ENCODE measurements around the gene WDR18. TPM values are rescaled to one million over a fixed set of nuclear protein-coding genes. Genes with fewer than 3 reads are reported as not detected.
"Not testable (repeated sequence)": the region's sequence is repeated elsewhere in the genome, so short reads cannot be mapped to it uniquely, and the experiment has no call there.

Gene WDR18
- total RNA-seq, 2 donors from 2014 or later: 18.2 to 42.8 TPM

DNA sequence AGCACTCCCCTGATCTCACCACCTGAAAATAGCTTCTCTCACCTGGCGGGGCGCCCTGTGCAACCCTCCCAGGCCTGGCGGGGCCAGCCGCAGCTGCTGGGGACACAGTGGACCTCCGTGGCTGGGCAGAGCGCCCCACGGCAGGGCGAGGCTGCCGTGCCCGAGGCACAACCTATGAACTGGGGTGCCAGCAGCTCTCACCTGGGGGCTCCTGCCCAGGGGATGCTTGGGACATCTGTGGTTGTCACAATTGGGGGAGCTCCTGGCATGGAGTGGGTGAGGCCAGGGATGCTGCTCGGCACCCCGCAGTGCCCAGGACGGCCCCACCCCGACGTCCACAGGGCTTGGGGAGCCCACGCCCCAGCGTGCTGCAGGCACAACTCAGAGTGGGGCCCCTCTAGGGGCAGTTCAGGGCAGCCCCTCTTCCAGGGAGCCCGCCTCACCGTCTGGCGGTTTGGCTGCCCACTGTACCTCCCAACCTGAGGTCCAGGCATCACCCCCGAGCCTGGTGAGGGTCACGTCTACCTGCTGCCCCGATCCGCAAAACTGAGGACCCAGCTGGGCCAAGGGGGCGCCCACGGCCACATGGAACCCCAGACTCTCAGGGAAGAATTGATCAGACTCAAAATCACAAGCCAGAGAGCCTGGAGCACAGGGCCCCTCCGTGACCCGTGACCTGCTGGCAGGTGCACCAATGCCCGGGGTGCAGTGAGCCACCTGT, 31.1 kb downstream of the WDR18 start:
- Mint-ChIP-seq H3K27ac (peak overlapping the region; percentile 51), H3K27me3 (no peaks in the 10 kb centered on the region), H3K4me1 (peaks cover 24% of the 10 kb centered on the region), H3K4me3 (no peak overlapping the region), H3K36me3 (ENCODE audit: low read depth) (no peaks in the 10 kb centered on the region)
- no peaks in the 10 kb centered on the region for H3K9me3 ChIP-seq (ENCODE audit: control insufficient read depth, low read length, poor library complexity, severe bottlenecking)
- ATAC-seq: no peak
- no peak for DNase-seq

DNA sequence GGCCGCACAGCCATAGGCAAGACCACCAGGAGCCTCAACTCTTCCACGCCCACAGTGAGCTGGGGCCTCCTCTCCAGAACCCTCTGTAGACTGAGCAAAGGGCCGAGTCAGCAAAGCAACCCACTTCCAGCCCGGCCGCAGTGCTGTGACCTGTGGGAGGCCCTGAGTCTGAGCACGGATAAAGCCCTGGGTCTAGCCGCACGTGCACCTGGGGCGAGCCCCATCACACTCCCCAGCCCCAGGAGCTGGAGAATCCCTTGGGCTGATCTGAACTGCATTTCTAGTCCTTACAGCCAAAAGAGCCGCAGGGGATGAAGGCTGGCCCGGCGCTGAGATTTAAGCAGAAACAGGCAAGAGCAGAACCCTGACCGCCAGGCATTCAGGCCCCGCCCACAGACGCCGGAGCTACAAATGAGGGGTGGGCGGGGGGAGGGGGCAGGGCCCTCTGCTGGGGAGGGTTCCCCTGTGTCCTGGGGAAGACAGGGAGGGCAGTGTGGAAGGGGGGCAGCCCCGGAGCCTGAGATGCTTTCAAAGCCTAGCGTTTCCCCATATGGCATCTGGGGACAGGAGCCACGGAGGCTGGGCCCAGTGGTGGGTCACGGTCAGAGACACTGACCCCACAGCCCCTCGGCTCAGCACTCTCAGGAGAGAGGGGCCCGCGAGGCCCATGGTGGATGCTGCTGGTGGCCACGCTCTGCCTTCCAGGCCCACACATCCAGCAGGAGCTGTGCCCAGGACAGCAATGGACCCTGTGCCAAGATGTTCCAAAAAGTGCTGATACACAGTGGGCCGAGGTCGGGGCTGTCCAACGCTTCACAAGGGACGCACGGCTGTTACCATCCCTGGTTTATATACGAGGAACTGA, 31.9 kb downstream of the WDR18 start:
- H3K27ac Mint-ChIP-seq: peak overlapping the region; percentile 76
- H3K9me3 ChIP-seq (ENCODE audit: control insufficient read depth, low read length, poor library complexity, severe bottlenecking): no peaks in the 10 kb centered on the region
- peak overlapping the region; percentile 83 for H3K4me3 Mint-ChIP-seq
- DNase-seq (no peak), ATAC-seq (no peak)
- H3K36me3 Mint-ChIP-seq (ENCODE audit: low read depth): no peaks in the 10 kb centered on the region
- no peaks in the 10 kb centered on the region for H3K27me3 Mint-ChIP-seq
- H3K4me1 Mint-ChIP-seq: peaks cover 24% of the 10 kb centered on the region

DNA sequence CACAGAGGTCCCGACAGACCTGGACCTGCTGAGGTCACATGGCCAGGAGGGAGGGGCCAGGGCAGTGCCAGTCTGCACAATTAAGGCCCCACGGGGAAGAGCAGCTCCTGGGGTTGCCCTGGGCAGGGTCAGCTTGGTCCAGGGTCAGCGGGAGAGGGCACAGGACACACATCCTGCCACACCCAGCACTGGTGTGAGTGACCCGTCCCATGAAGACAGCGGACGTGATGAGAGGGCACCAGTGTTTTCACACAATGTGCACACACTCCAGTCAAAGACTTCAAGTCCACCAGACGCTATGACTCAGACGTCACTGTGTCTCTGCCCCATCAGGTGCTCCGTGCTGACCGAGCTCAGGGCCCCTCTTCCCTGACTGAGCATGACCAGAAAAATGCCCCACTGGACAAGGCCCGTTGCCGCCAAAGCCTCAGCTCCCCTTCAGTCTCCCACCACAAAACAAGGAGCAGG, 32.5 kb downstream of the WDR18 start:
- Mint-ChIP-seq H3K27me3 (no peaks in the 10 kb centered on the region), H3K36me3 (ENCODE audit: low read depth) (no peaks in the 10 kb centered on the region), H3K4me1 (peaks cover 29% of the 10 kb centered on the region), H3K4me3 (peak overlapping the region; percentile 83), H3K27ac (peak overlapping the region; percentile 76)
- DNase-seq (no peak), ATAC-seq (no peak)
- H3K9me3 ChIP-seq (ENCODE audit: control insufficient read depth, low read length, poor library complexity, severe bottlenecking): no peaks in the 10 kb centered on the region

DNA sequence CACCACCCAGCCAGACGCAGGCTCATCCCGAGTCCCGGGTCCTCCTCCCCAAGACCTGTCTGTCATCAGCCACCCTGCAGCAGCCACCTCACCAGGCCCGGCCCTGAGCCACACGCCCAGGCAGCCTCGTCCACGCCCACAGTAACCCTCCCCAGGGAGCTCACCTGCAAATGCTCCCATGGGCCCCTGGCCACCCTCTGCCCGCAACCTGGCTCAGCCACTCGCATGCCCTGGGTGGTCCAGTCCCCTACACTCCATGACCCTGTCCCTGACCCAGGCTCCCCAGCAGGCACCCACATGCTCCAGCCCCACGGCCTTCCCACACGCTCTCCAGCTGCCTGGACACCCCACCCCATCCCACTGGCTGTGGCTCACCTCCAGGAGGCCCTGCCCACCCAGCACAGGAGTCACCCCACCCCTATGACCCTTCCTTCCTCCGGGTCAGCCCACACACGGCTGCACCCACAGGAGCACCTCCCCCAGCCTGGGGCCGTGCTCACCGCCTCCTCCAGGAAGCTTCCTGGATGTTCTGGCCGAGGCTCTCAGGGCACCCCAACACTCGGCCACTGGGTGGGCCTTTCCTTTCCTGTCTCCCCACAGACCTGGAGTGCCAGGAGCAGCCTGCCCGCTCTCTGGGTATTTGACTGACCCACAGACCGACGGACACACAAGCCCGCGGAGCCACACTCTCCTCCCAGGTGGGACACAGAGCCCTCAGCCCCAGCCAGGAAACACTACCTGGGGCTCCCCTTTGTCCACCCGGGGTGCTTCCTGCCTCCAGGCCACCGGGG, 33.2 kb downstream of the WDR18 start:
- no peaks in the 10 kb centered on the region for H3K27me3 Mint-ChIP-seq
- DNase-seq (no peak), ATAC-seq (no peak)
- no peaks in the 10 kb centered on the region for H3K9me3 ChIP-seq (ENCODE audit: control insufficient read depth, low read length, poor library complexity, severe bottlenecking)
- peaks cover 30% of the 10 kb centered on the region for H3K4me1 Mint-ChIP-seq
- no peaks in the 10 kb centered on the region for H3K36me3 Mint-ChIP-seq (ENCODE audit: low read depth)
- H3K27ac Mint-ChIP-seq: peak overlapping the region; percentile 76
- H3K4me3 Mint-ChIP-seq: peak overlapping the region; percentile 83

DNA sequence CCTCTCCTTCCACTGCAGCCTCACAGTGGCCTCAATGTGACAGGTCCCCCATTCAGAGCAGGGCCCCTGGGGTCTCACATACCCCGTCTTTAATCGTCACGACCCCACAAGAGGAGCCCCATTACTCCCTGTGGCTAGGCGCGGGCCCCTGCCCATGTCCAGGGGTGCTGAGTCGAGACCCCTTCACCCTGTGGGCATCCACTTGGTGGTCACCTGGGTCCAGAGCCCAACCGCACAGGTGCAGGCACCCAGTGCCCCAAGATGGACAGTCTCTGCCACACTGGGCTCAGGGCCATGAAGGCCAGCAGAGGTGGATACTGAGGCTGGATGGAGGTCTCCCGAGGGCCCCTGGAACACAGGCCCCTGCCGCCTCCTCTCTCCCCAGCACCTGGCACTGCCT, 33.8 kb downstream of the WDR18 start:
- no peak for ATAC-seq

DNA sequence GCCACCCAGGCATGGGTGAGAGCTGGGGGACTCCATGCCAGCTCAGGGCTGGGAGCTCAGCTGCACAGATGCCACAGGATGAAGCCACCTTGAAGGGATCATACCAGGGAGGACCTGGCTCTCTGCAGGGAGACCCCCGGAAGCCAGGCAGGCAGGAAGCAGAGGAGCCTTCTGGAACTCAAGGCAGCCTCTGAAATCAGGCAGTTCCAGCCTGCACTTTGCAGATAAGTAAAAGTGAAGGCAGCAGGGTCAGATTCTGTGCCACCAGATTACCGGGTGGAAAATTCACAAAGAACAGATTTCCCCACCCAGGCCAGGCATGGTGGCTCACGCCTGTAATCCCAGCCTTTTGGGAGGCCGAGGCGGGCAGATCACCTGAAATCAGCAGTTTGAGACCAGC, 34.2 kb downstream of the WDR18 start:
- Mint-ChIP-seq H3K27ac (peak overlapping the region; percentile 76), H3K27me3 (no peaks in the 10 kb centered on the region), H3K4me3 (peak overlapping the region; percentile 83), H3K4me1 (peaks cover 30% of the 10 kb centered on the region), H3K36me3 (ENCODE audit: low read depth) (no peaks in the 10 kb centered on the region)
- H3K9me3 ChIP-seq (ENCODE audit: control insufficient read depth, low read length, poor library complexity, severe bottlenecking): no peaks in the 10 kb centered on the region
- ATAC-seq: no peak
- DNase-seq: no peak

More for the DNA sequence above, 33.8 kb downstream of the WDR18 start:
- DNase-seq: no peak
- H3K4me1 Mint-ChIP-seq: peaks cover 30% of the 10 kb centered on the region
- peak overlapping the region; percentile 83 for H3K4me3 Mint-ChIP-seq
- no peaks in the 10 kb centered on the region for H3K9me3 ChIP-seq (ENCODE audit: control insufficient read depth, low read length, poor library complexity, severe bottlenecking)
- no peaks in the 10 kb centered on the region for H3K36me3 Mint-ChIP-seq (ENCODE audit: low read depth)
- H3K27ac Mint-ChIP-seq: peak overlapping the region; percentile 76
- H3K27me3 Mint-ChIP-seq: no peaks in the 10 kb centered on the region

DNA sequence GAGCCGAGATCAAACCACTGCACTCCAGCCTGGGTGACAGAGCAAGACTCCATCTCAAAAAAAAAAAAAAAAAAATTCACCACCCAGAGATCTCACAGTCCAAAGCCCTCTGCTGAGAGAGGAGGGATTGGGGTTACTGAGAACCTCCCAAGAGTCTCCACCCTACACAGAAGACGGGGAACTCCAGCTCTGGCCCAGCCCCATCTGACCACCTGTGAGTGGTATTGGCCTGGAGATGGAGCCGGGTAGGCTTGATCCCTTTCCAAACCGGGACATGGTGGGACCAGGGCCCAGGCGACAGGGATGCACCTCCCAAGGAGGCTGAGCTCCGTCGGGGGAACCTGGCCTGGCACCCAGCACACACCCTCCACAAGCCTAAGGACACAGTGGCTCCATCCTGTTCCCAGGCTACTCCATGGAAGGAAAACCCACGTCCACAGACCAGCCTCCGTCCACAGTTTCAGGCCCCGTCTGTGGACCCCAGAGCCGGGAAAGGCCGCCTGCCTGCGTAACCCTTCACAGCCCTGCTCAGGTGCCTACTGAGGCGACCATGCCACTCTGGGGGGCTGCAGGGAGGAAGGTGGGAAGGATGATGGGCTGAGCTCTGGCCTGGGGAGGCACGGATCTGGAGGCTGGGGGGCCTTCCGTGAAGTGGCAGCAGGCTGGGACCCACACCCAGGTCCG, 34.9 kb downstream of the WDR18 start:
- Mint-ChIP-seq H3K4me1 (peaks cover 30% of the 10 kb centered on the region), H3K27ac (peak overlapping the region; percentile 76), H3K4me3 (peak overlapping the region; percentile 75), H3K27me3 (no peaks in the 10 kb centered on the region), H3K36me3 (ENCODE audit: low read depth) (no peaks in the 10 kb centered on the region)
- DNase-seq (no peak), ATAC-seq (no peak)
- no peaks in the 10 kb centered on the region for H3K9me3 ChIP-seq (ENCODE audit: control insufficient read depth, low read length, poor library complexity, severe bottlenecking)

DNA sequence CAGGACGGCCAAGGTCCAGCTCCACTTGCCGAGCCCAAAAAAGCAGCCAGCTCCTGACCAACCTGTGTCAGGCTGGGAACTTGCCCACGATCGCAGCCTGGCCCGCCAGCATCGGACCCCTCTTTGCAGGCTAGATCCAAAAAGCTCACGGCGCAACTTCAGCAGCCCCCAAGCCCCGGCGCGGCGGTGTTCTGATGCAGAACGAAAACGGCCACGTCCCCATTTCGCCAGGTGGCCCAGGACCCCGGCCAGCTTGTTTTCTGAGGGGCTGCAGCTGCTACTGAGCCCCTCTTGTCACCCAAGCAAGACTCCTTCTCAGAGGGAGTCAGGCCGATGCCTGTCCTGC, 35.4 kb downstream of the WDR18 start:
- DNase-seq (peak in 1 of 3 donors; percentile 11), ATAC-seq (no peak)
- no peaks in the 10 kb centered on the region for H3K36me3 Mint-ChIP-seq (ENCODE audit: low read depth)
- H3K27me3 Mint-ChIP-seq: no peaks in the 10 kb centered on the region
- H3K4me1 Mint-ChIP-seq: peaks cover 28% of the 10 kb centered on the region
- peak overlapping the region; percentile 94 for H3K27ac Mint-ChIP-seq
- H3K9me3 ChIP-seq (ENCODE audit: control insufficient read depth, low read length, poor library complexity, severe bottlenecking): no peaks in the 10 kb centered on the region
- H3K4me3 Mint-ChIP-seq: peak overlapping the region; percentile 95

DNA sequence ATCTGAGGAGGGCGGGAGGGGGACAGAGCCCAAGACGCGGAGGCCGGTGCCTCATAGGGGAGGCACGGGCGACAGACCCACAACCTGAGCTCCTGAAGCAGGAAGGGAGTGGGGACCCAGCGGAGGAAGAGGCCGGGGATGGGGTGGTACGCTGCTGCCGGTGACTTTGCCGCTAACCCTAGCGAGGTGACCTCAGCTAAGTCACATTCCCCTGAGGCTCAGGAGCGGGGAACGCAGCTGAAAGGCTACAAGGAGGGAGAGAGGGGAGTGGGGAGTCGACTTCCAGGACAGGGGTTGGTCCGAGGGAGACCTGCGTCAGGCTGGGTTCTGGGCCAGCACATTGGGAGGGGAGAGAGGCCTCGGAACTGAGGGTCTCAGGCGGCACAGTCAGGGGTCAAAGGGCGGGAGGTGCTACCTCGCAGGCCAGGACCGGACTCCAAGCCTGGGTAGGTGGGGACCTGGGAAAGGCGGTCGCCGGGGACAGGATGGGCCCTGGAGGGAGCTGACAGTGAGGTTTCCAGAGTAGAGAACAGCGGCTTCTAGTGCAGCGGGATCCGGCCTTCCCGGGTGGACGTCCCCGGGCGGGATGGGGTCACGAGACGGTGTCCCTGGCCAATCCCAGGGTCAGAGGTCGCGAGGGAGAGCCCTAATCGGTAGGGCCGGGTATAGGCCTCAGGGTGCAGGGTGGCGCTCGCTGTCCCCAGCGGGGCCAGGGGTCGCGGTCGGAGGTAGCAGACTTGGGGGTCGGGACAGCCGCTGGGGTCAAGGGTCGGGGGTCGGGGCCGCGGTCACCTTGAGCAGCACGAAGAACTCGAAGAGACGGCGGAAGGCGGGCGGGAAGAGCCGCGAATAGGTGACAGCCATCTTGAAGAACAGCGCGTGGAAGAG, 36.1 kb downstream of the WDR18 start:
- DNase-seq (peak in 1 of 3 donors; percentile 9), ATAC-seq (no peak)
- Mint-ChIP-seq H3K4me3 (peak overlapping the region; percentile 95), H3K27ac (peak overlapping the region; percentile 94), H3K36me3 (ENCODE audit: low read depth) (no peaks in the 10 kb centered on the region), H3K27me3 (no peaks in the 10 kb centered on the region), H3K4me1 (peaks cover 30% of the 10 kb centered on the region)
- H3K9me3 ChIP-seq (ENCODE audit: control insufficient read depth, low read length, poor library complexity, severe bottlenecking): no peaks in the 10 kb centered on the region

DNA sequence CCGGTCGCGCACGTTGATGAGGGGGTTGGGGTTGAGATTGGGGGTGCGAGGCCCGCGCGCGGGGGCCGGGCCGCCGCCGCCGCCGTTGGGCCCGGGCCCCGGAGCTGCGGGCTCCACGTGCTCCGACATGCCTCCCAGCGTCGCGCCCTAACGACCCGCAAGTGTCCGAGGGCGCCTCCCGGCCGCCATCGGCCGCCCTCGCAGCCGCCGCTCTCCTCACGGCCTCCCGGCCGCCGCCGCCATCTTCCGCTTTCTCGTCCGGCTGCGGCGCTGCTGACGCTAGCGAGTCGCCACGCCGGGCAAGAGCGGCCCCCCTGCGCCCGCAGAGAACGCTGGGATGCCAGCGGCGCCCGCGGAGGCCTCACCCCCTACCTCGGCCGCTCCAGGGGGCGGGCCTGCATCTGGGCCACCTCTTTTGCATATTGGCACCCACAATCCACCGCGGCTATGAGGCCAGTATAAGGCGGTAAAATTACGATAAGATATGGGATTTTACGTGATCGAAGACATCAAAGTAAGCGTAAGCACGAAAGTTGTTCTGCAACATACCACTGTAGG, 36.8 kb downstream of the WDR18 start, which contains the start of gene TMEM259:
TSS of gene TMEM259 (minus strand) at position 256 of the 558 bp plus-strand sequence. CDS start at position 129, 127 bp downstream.
- peak within 1 kb of the TSS; percentile 95 for H3K4me3 Mint-ChIP-seq
- peak; percentile 89 for ATAC-seq
- H3K9me3 ChIP-seq (ENCODE audit: control insufficient read depth, low read length, poor library complexity, severe bottlenecking): no peaks in the 10 kb centered on the region
- no peaks in the 10 kb centered on the region for H3K36me3 Mint-ChIP-seq (ENCODE audit: low read depth)
- H3K27ac Mint-ChIP-seq: peak within 1 kb of the TSS; percentile 94
- no peaks in the 10 kb centered on the region for H3K27me3 Mint-ChIP-seq
- peaks cover 29% of the 10 kb centered on the region for H3K4me1 Mint-ChIP-seq
- DNase-seq: peak; percentile 95 to 97 (median 96)

DNA sequence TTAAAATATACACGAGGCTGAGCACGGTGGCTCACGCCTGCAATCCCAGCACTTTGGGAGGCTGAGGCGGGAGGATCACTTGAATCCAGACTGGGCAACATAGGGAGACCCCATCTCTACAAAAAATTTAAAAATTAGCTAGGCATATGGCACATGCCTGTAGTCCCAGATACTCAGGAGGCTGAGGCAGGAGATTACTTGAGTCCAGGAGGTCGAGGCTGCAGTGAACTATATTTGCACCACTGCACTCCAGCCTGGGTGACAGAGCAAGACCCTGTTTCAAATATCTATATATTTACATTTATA, 39.7 kb downstream of the WDR18 start:
- not testable (repeated sequence) for H3K36me3 Mint-ChIP-seq (ENCODE audit: low read depth); H3K27ac Mint-ChIP-seq; ATAC-seq; H3K9me3 ChIP-seq (ENCODE audit: control insufficient read depth, low read length, poor library complexity, severe bottlenecking); H3K4me3 Mint-ChIP-seq; DNase-seq; H3K27me3 Mint-ChIP-seq
- peaks cover 26% of the 10 kb centered on the region for H3K4me1 Mint-ChIP-seq

DNA sequence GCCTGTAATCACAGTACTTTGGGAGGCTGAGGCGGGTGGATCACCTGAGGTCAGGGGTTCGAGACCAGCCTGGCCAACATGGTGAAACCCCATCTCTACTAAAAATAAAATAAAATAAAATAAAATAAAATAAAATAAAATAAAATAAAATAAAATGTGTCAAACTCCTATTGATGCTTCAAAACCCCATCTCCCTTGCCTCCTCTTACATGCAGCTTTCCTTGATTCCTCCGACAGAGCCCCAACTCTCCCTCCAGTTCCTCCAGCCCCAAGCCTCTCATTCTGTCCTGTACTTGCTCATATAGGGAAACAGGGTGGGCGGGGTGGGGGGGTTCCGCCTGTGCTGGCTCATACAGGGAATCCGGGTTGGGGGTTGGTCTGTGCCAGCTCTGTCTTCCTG, 40.9 kb downstream of the WDR18 start:
- not testable (repeated sequence) for H3K9me3 ChIP-seq (ENCODE audit: control insufficient read depth, low read length, poor library complexity, severe bottlenecking); H3K27ac Mint-ChIP-seq; H3K36me3 Mint-ChIP-seq (ENCODE audit: low read depth); H3K27me3 Mint-ChIP-seq; ATAC-seq; DNase-seq
- Mint-ChIP-seq H3K4me1 (peaks cover 24% of the 10 kb centered on the region), H3K4me3 (peak overlapping the region; percentile 56)
